ENCODE data around the gene CCND1.
"Not testable (repeated sequence)": the region's sequence is repeated elsewhere in the genome, so short reads cannot be mapped to it uniquely, and the experiment has no call there.

CCND1 gene

DNA sequence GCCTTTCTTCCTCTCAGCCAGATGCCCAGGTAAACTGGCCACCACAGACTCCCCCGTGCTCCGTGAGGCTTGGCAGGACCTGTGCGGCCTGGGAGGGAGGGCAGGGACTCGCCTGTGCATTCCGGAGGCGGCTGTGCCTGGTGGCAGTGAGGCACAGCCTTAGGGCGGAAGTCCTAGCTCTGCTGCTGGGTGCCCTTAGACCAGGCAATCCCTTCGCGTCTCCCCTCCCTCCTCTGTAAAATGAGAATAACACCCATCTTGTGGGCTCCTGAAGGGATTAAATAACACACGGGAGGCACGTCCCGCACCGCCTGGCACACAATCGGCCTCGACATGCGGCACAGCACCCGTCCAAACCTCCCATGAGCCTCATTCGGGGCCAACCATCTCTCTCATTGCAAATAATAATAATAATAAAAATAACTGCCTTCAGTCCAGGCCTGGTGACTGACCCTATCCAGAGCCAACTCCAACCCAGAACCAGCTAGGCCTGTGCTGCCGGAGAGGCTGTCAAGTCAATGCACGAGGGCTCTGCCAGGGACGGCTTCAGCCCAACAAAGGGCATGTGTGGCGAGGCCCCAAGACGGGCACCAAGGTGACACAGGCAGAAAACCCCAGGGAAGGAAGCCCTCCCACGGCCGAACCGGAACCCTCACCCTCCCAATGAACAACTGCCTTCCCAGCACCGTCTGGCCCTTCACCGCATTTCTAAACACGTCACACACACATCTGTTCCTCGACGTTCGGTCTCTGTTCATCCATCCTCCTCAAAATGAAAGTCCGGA is 26.0 kb downstream of the CCND1 start:
- no peak for DNase-seq (ENCODE audit: low read depth in 2 of 2)

DNA sequence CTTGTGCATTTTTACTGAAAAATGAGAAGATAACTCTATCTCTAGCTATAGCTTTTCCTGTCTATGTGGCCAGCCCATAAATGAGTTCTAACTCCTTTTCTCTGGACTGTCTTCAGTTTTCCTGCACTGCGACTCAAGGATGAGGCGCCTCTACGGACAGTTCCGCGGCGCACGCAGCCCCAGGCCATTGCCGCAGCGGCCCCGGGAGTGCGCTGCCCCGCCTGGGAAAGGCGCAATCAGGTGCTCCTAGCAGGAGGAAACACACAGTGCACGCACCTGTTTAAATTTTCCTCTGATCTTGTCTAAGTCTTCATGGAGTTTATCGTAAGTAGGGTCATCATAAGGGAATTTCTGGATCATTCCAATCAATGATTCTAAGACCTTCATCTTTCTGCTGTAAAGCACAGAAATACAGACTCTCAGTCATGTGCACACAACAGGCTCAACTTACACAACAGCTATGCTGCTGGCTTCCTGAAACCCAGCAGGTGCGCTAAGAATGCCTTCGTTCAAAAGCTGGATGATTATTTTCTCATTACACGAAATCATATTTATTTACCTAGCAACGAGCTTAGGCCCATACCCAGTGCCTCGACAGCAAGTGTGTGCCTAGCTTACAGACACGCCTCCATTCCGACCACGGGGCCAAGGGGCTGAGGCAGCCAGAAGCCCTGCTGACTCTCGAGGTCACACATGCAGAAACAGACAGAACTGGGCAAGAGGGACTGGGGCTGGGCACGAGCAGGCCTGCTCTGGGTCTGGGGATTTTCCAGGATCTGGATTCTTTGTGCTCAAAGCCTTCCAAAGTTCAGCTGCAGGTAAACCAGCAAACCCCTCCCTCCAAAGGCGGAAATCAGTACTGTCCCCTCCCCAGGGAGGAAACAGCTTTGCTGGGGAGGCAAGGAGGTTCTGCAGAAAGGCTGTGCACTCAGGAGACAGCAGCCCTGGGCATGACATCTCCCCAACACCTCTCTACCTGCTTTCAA is 27.0 kb downstream of the CCND1 start:
- no peak for DNase-seq (ENCODE audit: low read depth in 2 of 2)

DNA sequence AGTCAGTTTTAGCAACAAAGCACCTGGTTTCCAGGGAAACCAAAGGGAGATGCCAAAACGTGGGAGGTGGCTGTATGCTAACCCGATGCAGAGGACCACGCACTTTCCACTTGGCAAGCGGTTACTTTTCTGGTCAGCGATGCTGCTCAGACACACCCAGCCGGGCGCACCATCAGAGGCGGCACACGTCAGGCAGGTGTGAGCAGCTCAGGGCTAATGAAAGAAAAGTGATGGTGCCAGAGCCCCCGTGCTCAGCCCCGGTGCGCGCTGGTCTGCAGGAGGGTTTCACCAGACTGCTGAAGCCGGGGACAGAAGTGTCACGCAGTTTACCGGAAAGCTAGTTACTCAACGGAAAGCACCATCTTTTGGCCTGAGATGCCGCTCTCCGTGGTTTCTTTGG is 28.5 kb downstream of the CCND1 start:
- DNase-seq (ENCODE audit: low read depth in 2 of 2) = no peak

DNA sequence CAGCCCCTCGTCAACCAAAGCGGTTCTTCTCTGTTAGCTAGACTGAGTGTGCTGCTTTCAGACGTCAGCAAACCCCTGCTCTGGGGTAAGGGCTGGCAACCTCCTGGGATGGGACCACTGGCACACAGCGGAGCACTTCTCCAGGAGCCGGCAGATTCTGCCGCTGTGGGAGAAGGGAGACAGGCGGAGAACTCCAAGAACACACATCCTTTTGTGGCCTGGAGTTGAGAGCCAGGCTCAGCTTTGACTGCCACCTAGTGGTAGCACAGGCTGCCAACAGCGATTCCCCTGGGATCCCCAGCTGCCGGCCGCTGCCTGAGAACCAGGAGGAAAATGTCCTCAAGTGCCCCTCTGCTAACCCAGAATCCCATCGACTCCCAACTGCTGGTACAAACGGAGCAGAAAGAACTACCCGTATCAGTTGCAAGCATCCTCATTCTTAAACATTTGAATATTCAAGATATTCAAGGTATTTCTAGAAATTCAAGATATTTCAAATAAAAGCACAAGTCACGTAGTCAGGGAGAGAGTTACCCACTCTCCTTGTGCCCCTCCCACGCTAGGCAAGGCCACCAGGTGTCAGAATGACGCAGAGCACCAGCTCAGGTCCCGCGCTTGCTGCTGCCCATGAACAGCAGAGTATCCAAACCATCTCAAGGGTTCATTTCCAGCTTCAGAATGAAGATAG is 29.3 kb downstream of the CCND1 start:
- DNase-seq (ENCODE audit: low read depth in 2 of 2) = peak; percentile 32 to 40

DNA sequence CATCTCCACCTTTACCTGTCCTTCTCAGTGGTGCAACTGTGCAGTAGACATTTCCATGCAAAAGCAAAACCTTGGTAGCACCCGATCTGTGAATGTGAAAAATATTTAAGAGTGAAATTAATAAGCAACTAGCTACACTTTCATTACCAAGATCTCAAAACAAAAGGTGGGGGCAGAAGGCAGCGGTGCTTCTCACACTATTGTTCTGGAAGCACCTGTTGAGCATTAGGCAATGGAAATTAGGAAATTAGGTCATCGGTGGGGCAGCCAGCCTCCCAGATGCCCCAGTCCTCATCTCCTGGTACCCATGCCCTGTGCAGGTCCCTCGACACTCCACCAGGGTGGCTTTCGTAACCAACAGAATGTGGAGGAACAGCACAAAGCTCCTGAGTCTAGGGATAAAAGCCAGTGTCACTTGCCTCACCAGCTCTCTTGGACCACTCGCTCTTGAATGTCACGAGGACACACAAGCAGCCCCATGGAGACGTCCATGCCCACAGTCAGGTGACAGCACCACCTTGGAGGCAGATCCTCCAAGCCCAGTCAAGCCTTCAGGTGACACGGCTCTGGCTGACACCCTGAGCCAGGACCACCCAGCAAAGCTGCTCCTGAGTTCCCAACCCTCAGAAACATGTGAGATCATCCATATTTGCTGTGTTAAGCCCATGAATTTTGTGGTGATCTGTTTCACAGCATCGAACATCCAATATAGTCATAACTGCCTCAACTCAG is 30.9 kb downstream of the CCND1 start:
- no peak for DNase-seq (ENCODE audit: low read depth in 2 of 2)

DNA sequence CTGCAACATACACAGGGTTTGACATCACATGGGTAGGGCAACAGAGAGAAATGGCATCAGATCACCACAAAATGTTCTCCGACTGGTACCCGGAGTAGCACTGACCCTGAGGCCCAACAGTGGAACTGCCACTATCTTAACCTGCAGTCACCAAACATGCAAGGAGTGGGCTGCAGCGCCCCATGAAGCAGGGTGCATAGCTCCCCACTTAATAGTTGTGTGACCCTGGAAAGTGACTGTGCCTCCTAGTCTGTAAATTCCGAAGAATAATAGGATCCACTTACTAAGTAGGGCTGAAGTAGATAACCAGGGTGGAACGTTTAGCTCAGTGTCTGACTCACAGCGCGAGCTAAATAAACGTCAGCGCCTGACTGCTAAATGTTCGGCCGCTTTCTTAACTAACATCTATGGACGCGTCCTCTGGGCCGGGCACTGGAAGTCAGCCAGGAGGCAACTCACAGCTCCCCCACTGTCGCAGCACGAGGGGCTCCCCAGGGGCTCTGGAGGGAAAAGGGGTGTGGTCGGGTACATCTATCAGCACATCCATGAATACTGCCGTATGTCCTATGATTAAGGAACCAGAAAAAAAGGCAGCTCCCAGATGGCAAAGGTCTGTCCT is 33.4 kb downstream of the CCND1 start:
- DNase-seq (ENCODE audit: low read depth in 2 of 2) = no peak

DNA sequence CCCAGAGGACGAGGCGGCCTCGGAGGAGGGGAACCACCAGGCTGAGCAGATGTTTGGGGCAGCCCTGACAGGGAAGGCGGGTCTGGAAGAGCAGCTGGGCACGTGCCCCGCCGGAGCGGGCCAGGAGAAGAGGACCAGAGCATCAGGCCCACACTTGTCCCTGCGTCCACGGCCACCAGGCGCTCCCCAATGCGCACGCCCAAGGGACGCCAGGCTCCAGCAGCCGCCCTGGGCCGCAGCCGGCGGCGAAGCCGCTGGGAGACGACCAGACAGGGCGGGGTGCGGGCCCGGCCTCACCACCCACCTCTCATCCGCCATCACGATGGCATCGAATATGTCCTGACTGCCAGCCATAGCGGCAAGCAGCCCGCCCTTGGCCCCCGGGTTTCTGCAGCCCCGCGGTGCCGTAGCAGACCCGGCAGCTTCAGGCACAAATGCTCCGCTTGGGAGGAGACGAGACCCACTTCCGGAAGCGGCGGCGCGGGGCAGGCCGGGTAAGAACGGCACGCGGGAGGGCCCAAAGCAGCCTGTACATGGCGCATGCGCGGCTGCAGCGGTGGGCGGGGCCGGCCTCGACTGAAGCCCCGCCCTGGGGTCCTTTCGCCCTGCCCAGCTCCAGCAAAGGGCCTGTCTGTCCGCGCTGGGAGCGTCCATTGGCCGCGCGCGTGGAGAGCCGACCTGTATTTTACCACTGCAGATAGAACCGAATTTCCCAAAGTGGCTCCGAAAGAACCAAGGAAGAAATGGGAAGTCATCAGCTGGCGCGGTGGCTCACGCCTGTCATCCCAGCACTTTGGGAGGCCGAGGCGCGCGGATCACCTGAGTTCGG is 34.1 kb downstream of the CCND1 start, which contains the start of gene LTO1:
TSS of gene LTO1 (minus strand) at position 468 of the 829 bp plus-strand sequence. CDS start at position 354, 114 bp downstream.
- peak; percentile 94 to 95 for DNase-seq (ENCODE audit: low read depth in 2 of 2)

DNA sequence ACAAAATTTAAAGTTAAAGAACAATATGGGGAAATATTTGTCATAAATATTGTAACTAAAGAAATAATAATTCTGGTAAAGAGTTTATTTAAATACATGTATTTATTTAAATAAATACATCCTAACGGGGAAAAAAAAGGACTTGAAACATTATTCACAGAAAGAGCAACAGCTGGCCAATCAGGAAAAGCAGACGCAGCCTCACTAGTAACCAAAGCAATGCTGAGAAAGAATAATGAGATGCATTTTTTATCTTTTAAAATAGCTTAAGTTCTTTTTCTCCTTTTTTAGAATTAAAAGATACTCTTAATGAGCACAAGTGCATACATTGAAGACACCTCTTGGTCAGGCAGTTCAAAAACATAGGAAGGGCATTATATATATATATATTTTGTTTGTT is 36.8 kb downstream of the CCND1 start:
- no peak for DNase-seq (ENCODE audit: low read depth in 2 of 2)

DNA sequence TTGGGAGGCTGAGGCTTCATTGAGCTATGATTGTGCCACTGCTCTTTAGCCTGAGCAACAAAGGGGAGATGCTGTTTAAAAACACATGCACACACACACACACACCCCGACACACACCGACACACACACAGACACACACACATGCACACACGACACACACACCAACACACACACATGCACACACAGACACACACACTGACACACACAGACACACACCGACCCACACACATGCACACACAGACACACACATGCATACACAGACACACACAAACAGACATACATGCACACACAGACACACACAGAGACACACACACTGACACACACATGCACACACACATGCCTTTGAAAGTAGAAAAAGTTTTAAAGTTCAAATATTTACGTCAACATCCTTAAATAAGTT is 39.7 kb downstream of the CCND1 start:
- no peak for DNase-seq (ENCODE audit: low read depth in 2 of 2)

DNA sequence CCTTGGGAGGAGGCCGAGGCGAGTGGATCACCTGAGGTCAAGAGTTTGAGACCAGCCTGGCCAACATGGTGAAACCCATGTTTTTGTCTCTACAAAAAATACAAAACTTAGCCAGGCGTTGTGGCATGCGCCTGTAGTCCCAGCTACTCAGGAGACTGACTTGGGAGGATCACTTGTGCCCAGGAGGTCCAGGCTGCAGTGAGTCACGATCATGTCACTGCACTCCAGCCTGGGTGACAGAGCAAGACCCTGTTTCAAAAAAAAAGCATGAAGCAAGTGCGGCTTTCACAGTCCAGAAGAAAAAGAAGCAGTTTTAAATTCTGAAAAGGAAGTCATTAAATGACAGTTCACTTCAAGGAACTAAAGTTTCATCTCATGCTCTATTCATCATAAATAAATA is 41.3 kb downstream of the CCND1 start:
- DNase-seq (ENCODE audit: low read depth in 2 of 2) = no peak

DNA sequence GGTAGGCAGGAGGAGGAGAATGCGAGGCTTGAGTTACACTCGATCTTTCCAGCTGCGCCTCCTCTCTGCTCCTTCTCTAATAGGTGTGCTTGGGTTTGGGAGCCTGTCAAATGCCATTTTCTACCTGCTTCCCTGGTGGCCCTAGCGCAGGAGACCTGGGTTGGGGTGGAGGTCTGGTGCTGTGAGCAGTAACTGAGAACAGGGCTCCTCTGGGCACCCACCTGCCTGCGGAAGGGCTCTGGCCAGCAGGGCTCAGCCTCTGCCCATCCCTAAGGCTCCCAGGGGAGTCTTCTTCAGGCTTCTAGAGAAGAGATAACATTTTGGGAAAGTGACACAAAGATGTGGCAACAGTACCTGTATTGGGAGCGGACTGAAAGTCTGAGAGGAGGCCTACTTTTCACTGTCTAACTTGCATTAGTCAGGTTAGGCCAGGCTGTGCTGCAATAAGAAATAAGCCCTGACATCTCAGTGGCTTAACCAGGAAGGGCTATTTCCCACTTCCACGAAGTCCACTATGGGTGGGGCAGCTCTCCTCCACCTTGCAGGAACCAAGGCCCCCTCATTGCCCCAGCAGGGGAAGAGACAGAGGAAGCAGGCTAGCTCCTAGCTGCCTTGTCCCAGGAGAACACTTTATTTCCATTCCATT is 41.8 kb downstream of the CCND1 start:
- DNase-seq (ENCODE audit: low read depth in 2 of 2) = no peak

DNA sequence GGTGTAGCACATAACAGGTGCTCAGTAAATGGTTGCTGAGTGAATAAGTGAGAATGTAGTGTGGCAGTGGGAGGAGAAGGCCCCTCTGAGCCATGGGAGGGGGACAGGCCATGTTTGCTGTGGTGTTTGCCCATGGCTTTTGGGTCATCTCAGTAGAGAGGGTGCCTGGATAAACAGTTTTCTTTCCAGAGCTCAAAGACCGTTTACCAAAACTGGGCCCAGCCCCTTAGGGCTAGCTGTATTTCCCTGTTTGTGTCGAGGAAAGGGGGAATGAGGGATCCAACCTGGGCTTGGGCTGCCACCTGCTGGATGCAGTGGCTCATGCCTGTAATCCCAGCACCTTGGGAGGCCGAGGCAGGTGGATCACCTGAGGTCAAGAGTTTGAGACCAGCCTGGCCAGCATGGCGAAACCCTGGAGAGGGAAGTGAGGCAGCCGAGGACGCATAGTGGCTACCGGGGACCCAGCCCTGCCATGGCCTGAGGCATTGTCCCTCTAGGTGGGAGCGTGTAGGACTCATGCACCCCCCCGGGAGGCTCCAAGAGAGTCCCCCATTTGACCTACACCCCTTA is 42.9 kb downstream of the CCND1 start:
- DNase-seq (ENCODE audit: low read depth in 2 of 2) = no peak

DNA sequence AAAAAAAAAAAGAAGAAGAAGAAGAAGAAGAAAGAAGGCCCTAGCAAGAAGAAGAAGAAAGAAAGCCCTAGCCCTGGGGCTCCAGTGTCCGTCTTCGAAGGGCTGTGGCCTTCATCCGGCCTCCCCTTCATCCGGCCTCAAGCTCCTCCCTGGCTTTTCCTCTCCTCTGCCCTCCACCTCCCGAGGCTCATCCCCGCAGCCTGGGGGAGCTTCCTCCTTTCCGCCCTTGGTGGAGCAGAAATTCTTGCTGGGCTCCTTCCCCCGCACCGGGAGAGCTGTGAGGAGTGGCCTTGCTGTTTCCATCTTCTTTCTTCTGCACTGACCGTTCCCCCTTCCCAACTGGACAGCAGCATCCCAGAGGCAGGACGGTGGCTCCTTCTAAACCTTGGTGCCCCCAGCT is 43.7 kb downstream of the CCND1 start:
- DNase-seq (ENCODE audit: low read depth in 2 of 2) = no peak

DNA sequence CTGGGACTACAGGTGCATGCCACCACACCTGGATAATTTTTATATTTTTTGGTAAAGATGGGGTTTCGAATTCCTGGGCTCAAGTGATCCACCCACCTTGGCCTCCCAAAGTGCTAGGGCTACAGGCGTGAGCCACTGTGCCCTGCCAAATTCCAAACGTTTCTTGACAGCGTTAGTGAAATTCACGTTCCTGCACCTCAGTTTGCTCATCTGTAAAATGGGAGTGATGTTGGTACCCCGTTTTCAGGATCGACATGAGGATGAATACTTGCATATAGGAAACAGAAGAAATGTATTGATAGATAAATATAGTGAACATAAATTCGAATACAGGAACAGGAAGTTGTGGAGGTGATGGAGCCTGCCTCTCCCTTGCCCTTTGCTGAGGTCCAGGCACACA is 44.4 kb downstream of the CCND1 start:
- no peak for DNase-seq (ENCODE audit: low read depth in 2 of 2)

DNA sequence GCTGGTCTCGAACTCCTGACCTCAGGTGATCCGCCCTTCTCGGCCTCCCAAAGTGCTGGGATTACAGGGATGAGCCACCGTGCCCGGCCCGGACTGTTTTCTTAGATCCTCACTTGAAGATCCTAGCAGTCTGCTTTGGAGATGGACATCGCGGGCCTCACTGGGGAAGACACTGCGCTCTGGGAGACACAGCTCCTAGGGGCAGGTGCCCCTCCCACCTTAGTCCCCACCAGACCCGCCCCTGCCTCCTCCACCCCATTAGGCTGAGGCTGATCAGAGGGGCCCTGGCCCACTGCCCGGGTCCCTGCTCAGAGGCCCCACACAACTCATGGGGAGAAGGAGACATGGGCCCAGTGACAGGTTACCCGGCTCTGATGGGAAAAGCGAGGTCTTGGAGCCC is 45.5 kb downstream of the CCND1 start:
- DNase-seq (ENCODE audit: low read depth in 2 of 2) = no peak

DNA sequence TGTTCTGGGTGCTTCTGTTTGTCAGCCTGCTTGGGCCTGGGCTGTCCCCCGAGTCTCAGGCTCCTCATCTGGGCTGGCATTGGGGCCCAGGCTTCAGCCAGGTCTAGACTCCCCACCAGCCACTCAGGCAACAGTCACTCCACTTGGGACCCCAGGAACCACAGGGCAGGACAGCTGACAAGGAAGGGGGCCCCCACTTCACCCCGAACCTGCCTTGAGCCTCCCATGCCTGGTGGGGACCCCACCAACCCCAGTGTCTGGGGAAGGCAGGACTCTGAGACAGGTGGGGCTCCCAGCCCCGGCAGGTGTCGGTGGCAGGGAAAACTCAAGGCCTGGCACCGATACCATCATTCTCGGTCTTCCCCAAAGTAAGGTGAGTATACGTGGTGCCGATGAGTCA is 45.9 kb downstream of the CCND1 start:
- DNase-seq (ENCODE audit: low read depth in 2 of 2) = no peak

DNA sequence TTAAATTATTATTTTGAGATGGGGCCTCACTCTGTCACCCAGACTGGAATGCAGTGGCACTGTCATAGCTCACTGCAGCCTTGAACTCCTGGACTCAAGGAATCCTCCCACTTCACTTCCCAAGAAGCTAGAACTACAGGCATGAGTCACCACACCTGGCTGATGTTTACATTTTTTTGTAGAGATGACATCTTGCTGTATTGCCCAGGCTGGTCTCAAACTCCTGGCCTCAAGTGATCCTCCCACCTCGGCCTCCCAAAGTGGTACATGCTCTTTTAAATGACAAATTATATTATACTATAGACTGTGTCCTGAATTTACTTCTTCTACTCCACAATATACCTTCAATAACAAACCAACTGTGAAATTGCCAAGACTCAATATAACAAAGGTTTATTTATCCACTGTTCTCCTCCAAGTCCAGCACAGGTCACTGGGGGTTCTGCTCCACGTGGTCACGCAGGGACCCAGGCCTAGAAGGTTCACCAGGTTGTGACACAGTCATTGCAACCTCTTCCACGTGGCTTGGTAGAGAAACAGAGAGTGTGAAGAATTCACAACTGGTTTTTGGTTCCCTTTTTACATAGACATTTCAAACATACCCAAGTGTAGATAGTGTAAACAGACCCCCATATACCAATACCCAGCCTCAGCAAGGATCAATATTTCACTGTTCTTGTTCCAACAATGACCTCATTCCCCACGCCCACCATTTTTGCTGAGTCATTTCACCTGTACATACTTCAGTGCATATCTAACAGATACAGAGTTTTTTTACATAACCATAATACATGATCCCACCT is 47.2 kb downstream of the CCND1 start:
- DNase-seq (ENCODE audit: low read depth in 2 of 2) = not testable (repeated sequence)
